Lower leg skin (tissue), 4 donors: ENCODE results near the gene SEMA3C. TPM values are rescaled to one million over a fixed set of nuclear protein-coding genes. Genes with fewer than 3 reads are reported as not detected.

Source experiments
- DNase-seq, 2 donors: peaks; one replicate each; pipeline ENCODE4 v3.0.0-alpha.2; 2019; ENCODE audit warnings: low spot score in 2 of 2
- H3K4me3 ChIP-seq: fragments of 200-600 bp; sonication (generic); 2 replicates; pipeline ENCODE4 v1.5.1; 2017; ENCODE audit warnings: mild to moderate bottlenecking, low read depth; ENCODE audit not compliant: poor library complexity, severe bottlenecking
- CTCF ChIP-seq, 3 donors: fragments of 450-650 bp; IDR thresholded peaks; one replicate each; pipeline ENCODE4 v1.5.1; 2016; ENCODE audit warnings: antibody characterized with exemption in 3 of 3, mild to moderate bottlenecking in 3 of 3, moderate library complexity in 2 of 3
- POLR2A ChIP-seq, 2 donors: fragments of 450-650 bp; IDR thresholded peaks; one replicate each; pipeline ENCODE4 v1.6.1; 2016 to 2017; ENCODE audit warnings: antibody characterized with exemption in 2 of 2, mild to moderate bottlenecking in 1 of 2, moderate library complexity in 1 of 2
- WGBS, 2 donors: methylation state at CpG; one replicate each; pipeline ENCODE4 v1.1.5; 2018; 5-methylcytosine and 5-hydroxymethylcytosine counted together
- intact Hi-C: fragments of 100-400 bp; cut with DNase I; formaldehyde crosslinking; loops from one replicate; pipeline ENCODE4 v1.15.0; 2023; ENCODE audit warnings: low total_unique reads
- total RNA-seq, 4 donors: library from RNA; depleted of rRNA; stranded (reverse); fragments of >200 nt; gene quantifications; one replicate each; pipeline ENCODE4 v1.1.0, GENCODE V29; 2016

SEMA3C gene
- total RNA-seq, 4 donors from 2014 or later, result 53.0 to 96.6 (median 70.7) TPM

- DNase-seq, result no peak
- 94 to 97% methylated on average over 3 of the region's 3 CpGs for WGBS, 2 donors
- intact Hi-C loops, result no loop called here
Observed at GRCh38 chr7:80720146-80720545, 198.7 kb downstream of the SEMA3C start.

GRCh38 chr7:80719261-80719660 lies 199.6 kb downstream of the SEMA3C start:
- intact Hi-C loops, result no loop called here
- H3K4me3 ChIP-seq, result no peak overlapping the region
- TF ChIP-seq POLR2A (IDR thresholded peaks at IDR 0.05) (no peak), CTCF (IDR thresholded peaks at IDR 0.05) (no peak)
- DNase-seq, result no peak
- 75 to 85% methylated on average over 3 of the region's 3 CpGs for WGBS, 2 donors

More at GRCh38 chr7:80720146-80720545, 198.7 kb downstream of the SEMA3C start:
- H3K4me3 ChIP-seq, result no peak overlapping the region
- no peak for TF ChIP-seq POLR2A (IDR thresholded peaks at IDR 0.05)
- TF ChIP-seq CTCF (IDR thresholded peaks at IDR 0.05), result no peak

- no peak overlapping the region for H3K4me3 ChIP-seq
- intact Hi-C loops, result no loop called here
- DNase-seq, result no peak
- TF ChIP-seq POLR2A (IDR thresholded peaks at IDR 0.05), result no peak
- 47 to 60% methylated on average over 2 of the region's 2 CpGs for WGBS, 2 donors
Observed at GRCh38 chr7:80711531-80711930, 207.3 kb downstream of the SEMA3C start.

GRCh38 chr7:80708123-80708522 lies 210.7 kb downstream of the SEMA3C start:
- H3K4me3 ChIP-seq, result no peak overlapping the region
- intact Hi-C loops, result no loop called here
- TF ChIP-seq CTCF (IDR thresholded peaks at IDR 0.05) (no peak), POLR2A (IDR thresholded peaks at IDR 0.05) (no peak)
- DNase-seq, result no peak
- 89 to 91% methylated on average over 2 of the region's 2 CpGs for WGBS, 2 donors

GRCh38 chr7:80707318-80707717 lies 211.5 kb downstream of the SEMA3C start:
- intact Hi-C loops, result no loop called here
- 84 to 88% methylated on average over 1 of the region's 1 CpG for WGBS, 2 donors
- TF ChIP-seq POLR2A (IDR thresholded peaks at IDR 0.05), result no peak
- H3K4me3 ChIP-seq, result no peak overlapping the region
- DNase-seq, result no peak

- TF ChIP-seq POLR2A (IDR thresholded peaks at IDR 0.05) (no peak), CTCF (IDR thresholded peaks at IDR 0.05) (no peak)
Observed at GRCh38 chr7:80705130-80705781, 213.6 kb downstream of the SEMA3C start.

GRCh38 chr7:80703272-80703671 lies 215.6 kb downstream of the SEMA3C start:
- TF ChIP-seq POLR2A (IDR thresholded peaks at IDR 0.05) (no peak), CTCF (IDR thresholded peaks at IDR 0.05) (no peak)
- H3K4me3 ChIP-seq, result no peak overlapping the region
- intact Hi-C loops, result loop anchor here (5.0 kb wide), 1 partner anchor 754 kb away; no protein-coding TSS in a partner anchor
- 91 to 97% methylated on average over 1 of the region's 1 CpG for WGBS, 2 donors
- DNase-seq, result no peak

More at GRCh38 chr7:80705130-80705781, 213.6 kb downstream of the SEMA3C start:
- DNase-seq, result no peak
- 68 to 75% methylated on average over 2 of the region's 2 CpGs for WGBS, 2 donors
- H3K4me3 ChIP-seq, result no peak overlapping the region
- intact Hi-C loops, result no loop called here
